ENCODE results near the gene STAB2. TPM values are rescaled to one million over a fixed set of nuclear protein-coding genes. Genes with fewer than 3 reads are reported as not detected.

The STAB2 gene
- polyA plus RNA-seq, 1 of the 3 experiments (the other 2 are of a cell fraction): not detected

DNA sequence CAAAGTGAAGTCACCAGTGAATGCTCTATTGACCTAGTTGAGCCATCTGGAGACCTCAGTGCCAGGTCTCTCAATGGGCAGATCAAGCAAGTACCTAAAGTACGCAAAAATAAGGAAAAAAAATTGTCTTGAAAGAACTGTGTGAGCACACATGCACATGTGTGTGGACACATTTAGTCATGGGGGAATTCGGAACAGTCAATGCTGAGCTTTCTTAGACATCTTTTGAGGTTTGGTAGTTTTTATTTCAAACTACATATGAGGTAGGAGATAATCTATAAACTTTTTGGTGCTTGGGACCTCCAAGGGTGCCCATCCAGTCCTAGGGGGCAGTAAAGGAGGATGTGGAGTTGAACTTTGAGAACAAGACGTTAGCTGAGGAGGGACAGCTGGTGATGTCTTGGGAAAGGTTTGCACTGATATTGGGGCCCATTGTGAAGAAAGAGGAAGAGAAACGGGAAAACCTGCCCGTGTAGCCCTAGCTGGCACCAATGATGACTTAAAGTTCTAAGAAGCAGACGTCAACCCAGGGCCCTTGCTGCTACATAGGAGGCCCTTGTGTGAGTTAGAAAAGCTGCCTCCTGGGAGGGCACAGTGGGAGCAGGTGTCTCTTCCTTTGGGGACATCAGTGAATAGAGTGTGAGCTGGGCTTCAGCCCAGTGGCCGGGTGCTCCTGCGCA, 129.6 kb downstream of the STAB2 start:
- H2AFZ ChIP-seq (ENCODE audit: low read depth): no peak overlapping the region
- H3K9me3 ChIP-seq: no peaks in the 10 kb centered on the region
- no peaks in the 10 kb centered on the region; the same call in 1 of the 2 replicates for H3K27me3 ChIP-seq (ENCODE audit: insufficient read depth)
- no peaks in the 10 kb centered on the region; a peak in 1 of 4 replicates for H3K4me1 ChIP-seq (ENCODE audit: control insufficient read depth in 1 of 2, insufficient read depth in 2 of 2, low read depth in 1 of 2, low read length in 1 of 2)
- TF ChIP-seq SIN3A (IDR thresholded peaks at IDR 0.05; ENCODE audit: borderline replicate concordance, low read depth, low read length): no peak
- TF ChIP-seq, protein P1, sequence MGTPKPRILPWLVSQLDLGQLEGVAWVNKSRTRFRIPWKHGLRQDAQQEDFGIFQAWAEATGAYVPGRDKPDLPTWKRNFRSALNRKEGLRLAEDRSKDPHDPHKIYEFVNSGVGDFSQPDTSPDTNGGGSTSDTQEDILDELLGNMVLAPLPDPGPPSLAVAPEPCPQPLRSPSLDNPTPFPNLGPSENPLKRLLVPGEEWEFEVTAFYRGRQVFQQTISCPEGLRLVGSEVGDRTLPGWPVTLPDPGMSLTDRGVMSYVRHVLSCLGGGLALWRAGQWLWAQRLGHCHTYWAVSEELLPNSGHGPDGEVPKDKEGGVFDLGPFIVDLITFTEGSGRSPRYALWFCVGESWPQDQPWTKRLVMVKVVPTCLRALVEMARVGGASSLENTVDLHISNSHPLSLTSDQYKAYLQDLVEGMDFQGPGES (IDR thresholded peaks at IDR 0.05; ENCODE audit: low read depth, low read length): no peak
- TF ChIP-seq, protein P2, sequence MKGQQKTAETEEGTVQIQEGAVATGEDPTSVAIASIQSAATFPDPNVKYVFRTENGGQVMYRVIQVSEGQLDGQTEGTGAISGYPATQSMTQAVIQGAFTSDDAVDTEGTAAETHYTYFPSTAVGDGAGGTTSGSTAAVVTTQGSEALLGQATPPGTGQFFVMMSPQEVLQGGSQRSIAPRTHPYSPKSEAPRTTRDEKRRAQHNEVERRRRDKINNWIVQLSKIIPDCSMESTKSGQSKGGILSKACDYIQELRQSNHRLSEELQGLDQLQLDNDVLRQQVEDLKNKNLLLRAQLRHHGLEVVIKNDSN (IDR thresholded peaks at IDR 0.05; ENCODE audit: borderline replicate concordance, low read depth): no peak
- no peak for TF ChIP-seq NRF1 (IDR thresholded peaks at IDR 0.05; ENCODE audit: low read depth, low read length)
- no peak for TF ChIP-seq ELF1 (IDR thresholded peaks at IDR 0.05)
- no peak for TF ChIP-seq FOXJ3 (CRISPR knock-in tag; IDR thresholded peaks at IDR 0.05)
- no peak for TF ChIP-seq FOXM1 (IDR thresholded peaks at IDR 0.05; ENCODE audit: low read depth)
- TF ChIP-seq, protein P3, sequence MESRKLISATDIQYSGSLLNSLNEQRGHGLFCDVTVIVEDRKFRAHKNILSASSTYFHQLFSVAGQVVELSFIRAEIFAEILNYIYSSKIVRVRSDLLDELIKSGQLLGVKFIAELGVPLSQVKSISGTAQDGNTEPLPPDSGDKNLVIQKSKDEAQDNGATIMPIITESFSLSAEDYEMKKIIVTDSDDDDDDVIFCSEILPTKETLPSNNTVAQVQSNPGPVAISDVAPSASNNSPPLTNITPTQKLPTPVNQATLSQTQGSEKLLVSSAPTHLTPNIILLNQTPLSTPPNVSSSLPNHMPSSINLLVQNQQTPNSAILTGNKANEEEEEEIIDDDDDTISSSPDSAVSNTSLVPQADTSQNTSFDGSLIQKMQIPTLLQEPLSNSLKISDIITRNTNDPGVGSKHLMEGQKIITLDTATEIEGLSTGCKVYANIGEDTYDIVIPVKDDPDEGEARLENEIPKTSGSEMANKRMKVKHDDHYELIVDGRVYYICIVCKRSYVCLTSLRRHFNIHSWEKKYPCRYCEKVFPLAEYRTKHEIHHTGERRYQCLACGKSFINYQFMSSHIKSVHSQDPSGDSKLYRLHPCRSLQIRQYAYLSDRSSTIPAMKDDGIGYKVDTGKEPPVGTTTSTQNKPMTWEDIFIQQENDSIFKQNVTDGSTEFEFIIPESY (IDR thresholded peaks at IDR 0.05; ENCODE audit: borderline replicate concordance, low read depth): no peak
- no peak for TF ChIP-seq YY1 (IDR thresholded peaks at IDR 0.05; ENCODE audit: low read depth)
- TF ChIP-seq CHD2 (IDR thresholded peaks at IDR 0.05; ENCODE audit: low read length, partially characterized antibody): no peak
- TF ChIP-seq SMC3 (IDR thresholded peaks at IDR 0.05; ENCODE audit: low read depth, low read length): no peak
- no peak for TF ChIP-seq GABPA (IDR thresholded peaks at IDR 0.05; ENCODE audit: low read depth)
- no peak for TF ChIP-seq TCF12 (IDR thresholded peaks at IDR 0.05)
- no peak for TF ChIP-seq EZH2phosphoT487 (IDR thresholded peaks at IDR 0.05; ENCODE audit: borderline replicate concordance, low read depth)
- TF ChIP-seq, protein P4, sequence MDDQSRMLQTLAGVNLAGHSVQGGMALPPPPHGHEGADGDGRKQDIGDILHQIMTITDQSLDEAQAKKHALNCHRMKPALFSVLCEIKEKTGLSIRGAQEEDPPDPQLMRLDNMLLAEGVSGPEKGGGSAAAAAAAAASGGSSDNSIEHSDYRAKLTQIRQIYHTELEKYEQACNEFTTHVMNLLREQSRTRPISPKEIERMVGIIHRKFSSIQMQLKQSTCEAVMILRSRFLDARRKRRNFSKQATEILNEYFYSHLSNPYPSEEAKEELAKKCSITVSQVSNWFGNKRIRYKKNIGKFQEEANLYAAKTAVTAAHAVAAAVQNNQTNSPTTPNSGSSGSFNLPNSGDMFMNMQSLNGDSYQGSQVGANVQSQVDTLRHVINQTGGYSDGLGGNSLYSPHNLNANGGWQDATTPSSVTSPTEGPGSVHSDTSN (IDR thresholded peaks at IDR 0.05): no peak
- TF ChIP-seq MXI1 (IDR thresholded peaks at IDR 0.05; ENCODE audit: low read depth, low read length): no peak
- no peak for TF ChIP-seq MEF2A (IDR thresholded peaks at IDR 0.05; ENCODE audit: borderline replicate concordance, low read depth)
- TF ChIP-seq NFIC (IDR thresholded peaks at IDR 0.05; ENCODE audit: borderline replicate concordance): no peak
- TF ChIP-seq, protein P5, sequence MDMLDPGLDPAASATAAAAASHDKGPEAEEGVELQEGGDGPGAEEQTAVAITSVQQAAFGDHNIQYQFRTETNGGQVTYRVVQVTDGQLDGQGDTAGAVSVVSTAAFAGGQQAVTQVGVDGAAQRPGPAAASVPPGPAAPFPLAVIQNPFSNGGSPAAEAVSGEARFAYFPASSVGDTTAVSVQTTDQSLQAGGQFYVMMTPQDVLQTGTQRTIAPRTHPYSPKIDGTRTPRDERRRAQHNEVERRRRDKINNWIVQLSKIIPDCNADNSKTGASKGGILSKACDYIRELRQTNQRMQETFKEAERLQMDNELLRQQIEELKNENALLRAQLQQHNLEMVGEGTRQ (IDR thresholded peaks at IDR 0.05; ENCODE audit: borderline replicate concordance, low read depth, low read length): no peak
- TF ChIP-seq POLR2AphosphoS5 (IDR thresholded peaks at IDR 0.05; ENCODE audit: low read depth, low read length): no peak
- no peak overlapping the region for H3K27ac ChIP-seq (ENCODE audit: low read depth in 2 of 2, low read length in 1 of 2)
- no peaks in the 10 kb centered on the region for H3K9me2 ChIP-seq
- POLR2A ChIA-PET: no interaction called here
- no peaks in the 10 kb centered on the region for H3F3A ChIP-seq (replicated peaks; ENCODE audit: insufficient read depth)
- H4K20me1 ChIP-seq (ENCODE audit: insufficient read depth): no peaks in the 10 kb centered on the region
- CTCF ChIA-PET: interaction anchor here (0.9 to 1.4 kb wide), 3 partner anchors 9 to 84 kb away, joined by 3 to 4 read pairs (median 4); no protein-coding TSS in a partner anchor
- 48% methylated on average over 8 of the region's 8 CpGs for WGBS (ENCODE audit: low lambda C conversion rate)
- H3K4me2 ChIP-seq: no peak overlapping the region
- no peak for DNase-seq
- H3K9ac ChIP-seq: no peak overlapping the region
- H3K36me3 ChIP-seq (replicated peaks in 1 of 2; ENCODE audit: control insufficient read depth in 1 of 2, insufficient read depth in 2 of 2, low read length in 1 of 2): no peaks in the 10 kb centered on the region
- no peak overlapping the region for H3K4me3 ChIP-seq (ENCODE audit: low read depth in 2 of 2, low read length in 1 of 2)
- no peaks in the 10 kb centered on the region for H3K79me2 ChIP-seq (ENCODE audit: insufficient read depth)

All from SK-N-SH (cell line).